NCI-H524 (cell line): ENCODE measurements around the gene RIOK3.

Source experiments
- DNase-seq, 2 experiments: peaks; one replicate each; lab custom pipeline; 2025; lab: John Stamatoyannopoulos, UW

The RIOK3 gene

GRCh38 chr18:23529604-23530003 lies 76.5 kb downstream of the RIOK3 start:
- no peak for DNase-seq

GRCh38 chr18:23530195-23530594 lies 77.1 kb downstream of the RIOK3 start:
- DNase-seq, result no peak

GRCh38 chr18:23531912-23532311 lies 78.8 kb downstream of the RIOK3 start:
- no peak for DNase-seq
